ENCODE results near the gene SPINK8. TPM values are rescaled to one million over a fixed set of nuclear protein-coding genes. Genes with fewer than 3 reads are reported as not detected.
"Not testable (repeated sequence)": the region's sequence is repeated elsewhere in the genome, so short reads cannot be mapped to it uniquely, and the experiment has no call there.

SPINK8 gene
- total RNA-seq (not detected), polyA plus RNA-seq (not detected)

GRCh38 chr3:48333346-48334245 lies at the start of gene SPINK8:
Gene SPINK8, minus strand, starts transcription at chr3:48333661. Its CDS starts 5,320 bp downstream, at chr3:48328341.
- DNase-seq (ENCODE audit: extremely low spot score), result not testable (repeated sequence)

DNA sequence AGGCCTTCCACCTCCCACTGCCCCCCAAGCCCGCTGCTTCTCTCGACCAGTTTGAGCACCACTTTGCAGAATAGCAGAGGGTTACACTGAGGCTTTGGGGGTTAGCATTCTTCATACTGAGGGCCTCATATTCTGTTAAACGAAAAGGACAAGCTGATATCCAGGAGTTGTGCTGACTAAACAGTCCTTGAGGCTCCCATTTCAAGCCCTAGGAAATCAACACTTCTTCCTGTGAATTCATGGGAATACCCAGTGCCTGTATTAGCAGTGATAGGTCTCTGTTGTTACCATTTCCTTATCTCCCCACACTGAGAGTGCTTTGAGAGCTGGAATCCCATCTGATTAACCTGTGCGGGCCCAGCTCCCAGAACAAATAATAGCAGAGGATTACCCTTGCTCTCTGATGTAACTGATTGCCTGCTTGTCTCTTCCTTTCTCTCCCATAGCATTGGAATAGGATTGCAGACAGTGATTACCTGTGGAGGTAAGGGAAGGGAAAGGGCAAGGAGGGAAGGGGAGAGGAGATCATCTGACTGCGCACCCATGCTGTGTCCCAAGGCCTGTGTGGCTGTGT lies 39.5 kb upstream of the SPINK8 start:
- H3K36me3 ChIP-seq (ENCODE audit: insufficient read depth), result no peaks in the 10 kb centered on the region
- no peak overlapping the region for H3K4me3 ChIP-seq (ENCODE audit: low read depth, low read length)
- DNase-seq (ENCODE audit: extremely low spot score), result no peak
- no peaks in the 10 kb centered on the region for H3K4me1 ChIP-seq (ENCODE audit: insufficient read depth)
- H3K27ac ChIP-seq (ENCODE audit: low read depth), result no peak overlapping the region
- WGBS, result 56% methylated on average over 5 of the region's 5 CpGs

More at GRCh38 chr3:48333346-48334245, at the start of gene SPINK8:
- not testable (repeated sequence) for H3K36me3 ChIP-seq (ENCODE audit: insufficient read depth); H3K27ac ChIP-seq (ENCODE audit: low read depth); H3K4me1 ChIP-seq (ENCODE audit: insufficient read depth); H3K4me3 ChIP-seq (ENCODE audit: low read depth, low read length)
- 73% methylated on average over 15 of the region's 15 CpGs for WGBS

GRCh38 chr3:48372377-48372770 lies 38.9 kb upstream of the SPINK8 start:
- H3K4me3 ChIP-seq (ENCODE audit: low read depth, low read length), result no peak overlapping the region
- 73% methylated on average over 7 of the region's 7 CpGs for WGBS
- DNase-seq (ENCODE audit: extremely low spot score), result no peak

GRCh38 chr3:48371651-48372376 lies 38.4 kb upstream of the SPINK8 start, which contains the start of gene FBXW12:
Gene FBXW12, plus strand, starts transcription at chr3:48372219. Its CDS starts 549 bp downstream, at chr3:48372768.
- 87% methylated on average over 11 of the region's 11 CpGs for WGBS
- H3K4me1 ChIP-seq (ENCODE audit: insufficient read depth), result no peaks in the 10 kb centered on the region
- no peak within 1 kb of the TSS for H3K27ac ChIP-seq (ENCODE audit: low read depth)
- no peaks in the 10 kb centered on the region for H3K36me3 ChIP-seq (ENCODE audit: insufficient read depth)
- no peak for DNase-seq (ENCODE audit: extremely low spot score)
- no peak within 1 kb of the TSS for H3K4me3 ChIP-seq (ENCODE audit: low read depth, low read length)

More at GRCh38 chr3:48372377-48372770, 38.9 kb upstream of the SPINK8 start:
- Histone ChIP-seq H3K36me3 (ENCODE audit: insufficient read depth) (no peaks in the 10 kb centered on the region), H3K27ac (ENCODE audit: low read depth) (no peak overlapping the region), H3K4me1 (ENCODE audit: insufficient read depth) (no peaks in the 10 kb centered on the region)

GRCh38 chr3:48370333-48370713 lies 36.9 kb upstream of the SPINK8 start:
- WGBS, result 64% methylated on average over 7 of the region's 7 CpGs
- Histone ChIP-seq H3K4me3 (ENCODE audit: low read depth, low read length) (no peak overlapping the region), H3K36me3 (ENCODE audit: insufficient read depth) (no peaks in the 10 kb centered on the region), H3K27ac (ENCODE audit: low read depth) (no peak overlapping the region), H3K4me1 (ENCODE audit: insufficient read depth) (no peaks in the 10 kb centered on the region)
- no peak for DNase-seq (ENCODE audit: extremely low spot score)

GRCh38 chr3:48369693-48370332 lies 36.4 kb upstream of the SPINK8 start:
- H3K4me3 ChIP-seq (ENCODE audit: low read depth, low read length), result no peak overlapping the region
- WGBS, result 53% methylated on average over 7 of the region's 7 CpGs

DNA sequence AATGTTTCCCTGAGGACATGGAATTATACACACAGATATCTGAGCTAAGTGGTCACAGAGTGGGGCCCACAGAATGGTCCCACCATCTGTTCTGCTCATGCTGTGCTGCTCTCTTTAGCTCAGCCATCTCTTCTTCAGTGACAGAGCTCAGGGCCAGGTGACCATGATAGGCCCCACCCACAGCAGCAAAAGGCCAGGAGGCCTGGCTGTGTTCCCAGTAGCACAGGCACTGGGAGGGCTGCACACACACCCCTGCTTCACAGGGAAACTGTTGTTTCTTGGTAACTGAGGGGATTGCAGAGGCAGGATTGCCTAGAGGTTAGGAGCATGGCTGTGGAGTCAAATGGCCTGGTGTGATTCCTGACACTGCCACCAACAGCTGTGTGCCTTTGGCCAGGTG lies 33.7 kb upstream of the SPINK8 start:
- H3K27ac ChIP-seq (ENCODE audit: low read depth), result no peak overlapping the region
- H3K4me3 ChIP-seq (ENCODE audit: low read depth, low read length), result no peak overlapping the region
- H3K36me3 ChIP-seq (ENCODE audit: insufficient read depth), result no peaks in the 10 kb centered on the region
- H3K4me1 ChIP-seq (ENCODE audit: insufficient read depth), result no peaks in the 10 kb centered on the region
- DNase-seq (ENCODE audit: extremely low spot score), result no peak

More at GRCh38 chr3:48369693-48370332, 36.4 kb upstream of the SPINK8 start:
- H3K4me1 ChIP-seq (ENCODE audit: insufficient read depth), result no peaks in the 10 kb centered on the region
- H3K27ac ChIP-seq (ENCODE audit: low read depth), result no peak overlapping the region
- H3K36me3 ChIP-seq (ENCODE audit: insufficient read depth), result no peaks in the 10 kb centered on the region
- no peak for DNase-seq (ENCODE audit: extremely low spot score)

DNA sequence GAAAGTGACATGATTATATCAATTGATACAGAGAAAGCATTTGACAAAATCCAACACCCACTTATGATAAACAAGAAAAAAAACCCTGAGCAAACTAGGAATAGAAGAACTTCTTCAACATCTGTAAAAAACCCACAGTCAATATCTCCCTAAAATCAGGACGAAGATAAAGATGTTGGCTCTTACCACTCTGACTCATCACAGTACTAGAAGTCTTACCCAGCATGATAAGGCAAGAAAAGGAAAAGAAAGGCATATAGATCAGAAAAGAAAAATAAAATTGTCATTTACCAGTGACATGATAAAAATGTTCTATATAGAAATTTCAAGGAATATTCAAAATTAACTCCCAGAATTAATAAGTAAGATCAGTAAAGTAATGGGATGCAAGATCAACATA lies 31.4 kb upstream of the SPINK8 start:
- Histone ChIP-seq H3K36me3 (ENCODE audit: insufficient read depth) (no peaks in the 10 kb centered on the region), H3K27ac (ENCODE audit: low read depth) (no peak overlapping the region), H3K4me3 (ENCODE audit: low read depth, low read length) (no peak overlapping the region), H3K4me1 (ENCODE audit: insufficient read depth) (no peaks in the 10 kb centered on the region)
- no peak for DNase-seq (ENCODE audit: extremely low spot score)
- 71% methylated on average over 1 of the region's 1 CpG for WGBS

DNA sequence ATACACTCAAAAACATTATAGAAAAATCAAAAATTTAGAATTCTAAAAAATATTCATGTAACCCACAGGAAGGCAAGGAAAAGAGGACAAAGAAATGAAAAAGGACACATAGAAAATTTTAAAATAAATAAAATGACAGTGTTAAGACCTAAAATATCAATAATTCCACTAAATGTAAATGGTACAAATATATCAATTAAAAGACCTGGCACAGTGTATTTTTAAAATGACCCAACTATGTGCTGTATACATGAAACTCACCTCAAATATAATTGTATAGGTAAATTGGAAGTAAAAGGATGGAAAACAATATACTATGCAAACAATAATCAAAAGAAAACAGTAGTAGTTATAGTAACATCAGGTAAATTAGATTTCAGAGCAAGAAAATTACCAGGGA lies 28.5 kb upstream of the SPINK8 start:
- Histone ChIP-seq H3K27ac (ENCODE audit: low read depth) (no peak overlapping the region), H3K4me1 (ENCODE audit: insufficient read depth) (no peaks in the 10 kb centered on the region), H3K4me3 (ENCODE audit: low read depth, low read length) (no peak overlapping the region), H3K36me3 (ENCODE audit: insufficient read depth) (no peaks in the 10 kb centered on the region)
- no peak for DNase-seq (ENCODE audit: extremely low spot score)

DNA sequence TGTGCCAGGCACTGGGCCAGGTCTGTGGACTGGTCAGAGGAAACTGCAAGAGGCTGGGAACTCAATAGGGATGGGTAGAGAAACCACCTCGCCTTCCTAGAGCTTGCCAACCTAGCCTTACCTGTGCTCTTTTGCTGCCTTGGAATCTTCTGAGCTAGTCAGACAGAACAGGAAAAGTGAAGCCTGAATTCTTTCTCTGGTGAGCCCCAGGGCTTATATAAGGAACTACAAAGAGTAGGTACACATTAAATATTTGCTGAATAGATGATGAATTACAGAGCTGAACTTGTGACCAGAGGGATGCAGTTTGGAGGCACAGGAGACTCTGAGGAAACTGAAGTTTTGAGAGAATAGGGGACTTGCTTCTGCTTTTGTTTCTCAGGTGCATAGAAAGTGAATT lies 23.0 kb upstream of the SPINK8 start:
- DNase-seq (ENCODE audit: extremely low spot score), result no peak
- Histone ChIP-seq H3K4me3 (ENCODE audit: low read depth, low read length) (no peak overlapping the region), H3K4me1 (ENCODE audit: insufficient read depth) (no peaks in the 10 kb centered on the region), H3K36me3 (ENCODE audit: insufficient read depth) (no peaks in the 10 kb centered on the region), H3K27ac (ENCODE audit: low read depth) (no peak overlapping the region)
- 62% methylated on average over 1 of the region's 1 CpG for WGBS

DNA sequence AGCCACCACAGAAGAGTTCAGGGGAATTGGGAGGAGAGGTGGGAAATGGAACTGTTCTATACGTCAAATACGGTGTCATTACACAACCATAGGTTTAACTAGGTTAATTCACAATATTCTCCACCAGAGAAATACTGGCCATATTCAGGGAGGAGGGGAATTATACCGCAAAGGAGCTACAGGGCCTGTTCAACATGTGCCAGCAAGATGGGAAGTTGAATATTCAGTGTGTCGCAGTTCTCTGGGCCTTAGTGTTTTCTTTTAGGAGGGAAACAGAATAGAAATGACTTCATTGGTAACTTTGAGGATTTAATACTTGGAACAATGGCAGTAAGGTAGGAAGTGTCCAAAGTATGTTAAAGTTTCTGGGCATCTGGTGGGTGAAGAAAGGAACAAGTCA lies 20.5 kb upstream of the SPINK8 start:
- WGBS, result 93% methylated on average over 4 of the region's 4 CpGs
- Histone ChIP-seq H3K36me3 (ENCODE audit: insufficient read depth) (no peaks in the 10 kb centered on the region), H3K4me3 (ENCODE audit: low read depth, low read length) (no peak overlapping the region), H3K27ac (ENCODE audit: low read depth) (no peak overlapping the region), H3K4me1 (ENCODE audit: insufficient read depth) (no peaks in the 10 kb centered on the region)
- no peak for DNase-seq (ENCODE audit: extremely low spot score)

GRCh38 chr3:48352546-48352945 lies 19.1 kb upstream of the SPINK8 start:
- Histone ChIP-seq H3K36me3 (ENCODE audit: insufficient read depth) (no peaks in the 10 kb centered on the region), H3K27ac (ENCODE audit: low read depth) (no peak overlapping the region), H3K4me1 (ENCODE audit: insufficient read depth) (no peaks in the 10 kb centered on the region), H3K4me3 (ENCODE audit: low read depth, low read length) (no peak overlapping the region)
- WGBS, result 73% methylated on average over 6 of the region's 6 CpGs
- no peak for DNase-seq (ENCODE audit: extremely low spot score)

- no peaks in the 10 kb centered on the region for H3K4me1 ChIP-seq (ENCODE audit: insufficient read depth)
- no peak for DNase-seq (ENCODE audit: extremely low spot score)
- H3K4me3 ChIP-seq (ENCODE audit: low read depth, low read length), result no peak overlapping the region
- 38% methylated on average over 3 of the region's 3 CpGs for WGBS
- no peaks in the 10 kb centered on the region for H3K36me3 ChIP-seq (ENCODE audit: insufficient read depth)
- H3K27ac ChIP-seq (ENCODE audit: low read depth), result no peak overlapping the region
Measured at GRCh38 chr3:48347500-48347899, 14.0 kb upstream of the SPINK8 start.
